ENCODE measurements around the gene C7orf57.

The C7orf57 gene

DNA sequence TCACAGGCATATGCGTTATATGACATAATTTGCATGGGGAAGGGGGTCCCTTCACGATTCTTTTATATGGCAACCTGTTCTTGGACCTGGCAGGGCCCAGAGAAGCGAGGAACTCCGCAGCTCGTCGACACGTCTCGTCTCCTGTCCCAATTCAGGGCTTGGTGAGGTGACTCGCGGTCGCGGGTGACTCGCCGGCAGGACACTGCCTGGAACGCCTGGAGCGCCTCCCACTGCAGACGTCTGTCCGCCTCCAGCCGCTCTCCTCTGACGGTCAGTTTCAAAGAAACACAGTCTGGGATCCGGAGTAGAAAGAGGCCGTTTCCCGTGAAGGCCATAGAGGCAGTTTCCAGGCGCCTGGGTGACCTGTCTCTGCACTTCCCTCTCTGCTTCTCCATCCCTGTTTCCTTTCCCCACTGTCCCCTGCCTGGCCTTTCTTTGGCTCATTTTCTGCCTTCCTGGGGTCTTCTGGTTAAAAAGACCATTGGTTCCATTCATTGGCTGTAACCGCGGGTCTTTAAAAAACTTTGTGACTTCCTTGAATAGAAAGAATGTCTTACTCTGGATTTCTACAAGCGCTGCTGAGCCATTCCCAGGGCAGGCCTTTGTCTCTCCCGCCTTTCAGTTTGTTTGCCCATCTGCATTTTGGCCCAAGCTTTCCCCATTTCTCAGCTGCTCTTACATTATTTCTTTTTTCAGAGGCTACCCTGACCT is 54.9 kb downstream of the C7orf57 start:
- FAIRE-seq, result no peak
- no peak for DNase-seq (ENCODE audit: insufficient read length, low spot score)
- TF ChIP-seq, protein P1, sequence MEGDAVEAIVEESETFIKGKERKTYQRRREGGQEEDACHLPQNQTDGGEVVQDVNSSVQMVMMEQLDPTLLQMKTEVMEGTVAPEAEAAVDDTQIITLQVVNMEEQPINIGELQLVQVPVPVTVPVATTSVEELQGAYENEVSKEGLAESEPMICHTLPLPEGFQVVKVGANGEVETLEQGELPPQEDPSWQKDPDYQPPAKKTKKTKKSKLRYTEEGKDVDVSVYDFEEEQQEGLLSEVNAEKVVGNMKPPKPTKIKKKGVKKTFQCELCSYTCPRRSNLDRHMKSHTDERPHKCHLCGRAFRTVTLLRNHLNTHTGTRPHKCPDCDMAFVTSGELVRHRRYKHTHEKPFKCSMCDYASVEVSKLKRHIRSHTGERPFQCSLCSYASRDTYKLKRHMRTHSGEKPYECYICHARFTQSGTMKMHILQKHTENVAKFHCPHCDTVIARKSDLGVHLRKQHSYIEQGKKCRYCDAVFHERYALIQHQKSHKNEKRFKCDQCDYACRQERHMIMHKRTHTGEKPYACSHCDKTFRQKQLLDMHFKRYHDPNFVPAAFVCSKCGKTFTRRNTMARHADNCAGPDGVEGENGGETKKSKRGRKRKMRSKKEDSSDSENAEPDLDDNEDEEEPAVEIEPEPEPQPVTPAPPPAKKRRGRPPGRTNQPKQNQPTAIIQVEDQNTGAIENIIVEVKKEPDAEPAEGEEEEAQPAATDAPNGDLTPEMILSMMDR (IDR thresholded peaks at IDR 0.05; ENCODE audit: insufficient read depth, missing control alignments), result no peak

DNA sequence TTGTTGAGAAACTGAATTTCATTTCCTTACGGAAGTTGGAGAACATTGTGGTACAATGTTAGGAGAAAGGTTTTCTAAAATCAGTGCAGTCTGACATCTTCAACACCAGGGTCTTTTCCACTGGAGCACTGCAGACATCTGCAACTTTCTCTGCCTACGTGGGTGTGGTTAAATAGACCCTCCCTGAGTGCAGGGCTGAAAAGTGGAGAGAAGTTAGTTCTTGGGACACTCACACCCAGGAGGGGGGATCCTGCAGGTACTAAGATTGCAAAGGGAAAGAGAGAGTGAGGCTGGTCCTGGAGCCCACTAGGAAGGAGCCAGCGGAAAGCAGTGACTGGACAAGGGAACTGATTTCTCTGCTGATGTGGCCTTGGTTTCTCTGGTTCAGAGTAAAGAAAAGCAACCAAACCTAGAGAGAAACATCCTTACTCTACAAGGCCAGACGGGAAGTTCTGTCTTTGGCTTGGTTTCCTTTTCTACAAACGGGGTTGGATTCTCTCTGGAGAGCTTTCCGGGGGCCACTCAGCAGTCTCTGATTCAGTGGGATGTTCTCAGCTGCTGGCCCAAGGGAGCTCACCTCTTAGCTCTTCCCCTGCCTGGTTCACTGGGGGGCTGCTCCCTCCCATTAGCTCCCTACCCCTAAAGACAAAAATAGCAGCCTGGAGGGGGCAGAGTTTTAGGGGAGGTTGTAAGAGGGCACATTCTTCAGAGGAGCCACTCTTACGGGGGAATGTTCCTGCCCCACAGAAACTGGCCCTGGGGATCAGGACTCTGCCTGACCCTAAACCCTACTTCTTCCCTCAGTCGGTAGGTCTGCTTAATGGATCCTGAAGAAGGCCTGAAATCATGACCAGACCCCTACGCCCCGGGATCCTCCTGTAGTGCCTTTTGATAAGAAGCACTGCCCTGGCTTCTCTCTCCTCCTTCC is 56.4 kb downstream of the C7orf57 start:
- FAIRE-seq, result no peak
- DNase-seq (ENCODE audit: insufficient read length, low spot score), result no peak
- TF ChIP-seq, protein P1 (IDR thresholded peaks at IDR 0.05; ENCODE audit: insufficient read depth, missing control alignments), result no peak

DNA sequence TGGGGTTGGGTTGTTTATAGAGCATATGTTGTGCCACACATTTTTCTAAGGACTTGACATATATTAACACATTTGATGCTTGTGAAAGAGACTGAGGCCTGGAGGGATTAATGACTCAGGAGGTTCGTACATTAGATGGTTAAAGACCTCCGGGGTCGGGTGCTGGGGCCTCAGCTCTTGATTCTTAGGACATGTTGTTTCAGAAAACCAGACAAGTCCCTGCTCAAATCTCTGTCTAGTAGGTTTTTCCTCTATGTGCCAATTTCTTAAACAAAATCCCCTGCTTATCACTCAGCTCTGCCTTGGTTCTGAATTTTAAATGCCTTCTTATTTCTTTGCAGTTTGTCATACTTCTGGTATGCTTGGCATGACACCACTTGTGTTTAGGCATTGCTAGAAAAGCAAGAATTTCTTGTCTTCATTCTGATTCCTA is 59.5 kb downstream of the C7orf57 start:
- no peak for FAIRE-seq
- TF ChIP-seq, protein P1 (IDR thresholded peaks at IDR 0.05; ENCODE audit: insufficient read depth, missing control alignments), result no peak

DNA sequence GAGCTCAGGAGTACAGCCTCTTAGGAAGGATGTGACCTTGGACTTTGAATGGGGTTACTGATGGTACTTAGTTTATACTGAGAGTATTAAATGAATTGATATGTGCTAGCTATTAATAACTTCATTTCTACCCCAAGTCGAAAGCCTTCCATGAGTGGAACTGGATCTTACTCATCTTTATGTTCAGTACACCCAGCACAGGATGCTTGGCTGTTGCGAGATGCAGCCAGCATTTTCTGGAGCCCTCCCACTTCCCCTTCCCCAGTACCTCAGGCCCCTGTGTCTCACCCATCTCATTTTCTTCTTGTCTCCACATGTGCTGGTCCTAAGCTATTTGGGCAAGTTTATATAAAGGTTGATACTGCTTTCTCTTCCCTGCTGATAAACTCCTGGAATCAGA is 60.9 kb downstream of the C7orf57 start:
- DNase-seq (ENCODE audit: insufficient read length, low spot score), result no peak
- TF ChIP-seq, protein P1 (IDR thresholded peaks at IDR 0.05; ENCODE audit: insufficient read depth, missing control alignments), result no peak
- no peak for FAIRE-seq

More for the DNA sequence above, 59.5 kb downstream of the C7orf57 start:
- DNase-seq (ENCODE audit: insufficient read length, low spot score), result no peak

DNA sequence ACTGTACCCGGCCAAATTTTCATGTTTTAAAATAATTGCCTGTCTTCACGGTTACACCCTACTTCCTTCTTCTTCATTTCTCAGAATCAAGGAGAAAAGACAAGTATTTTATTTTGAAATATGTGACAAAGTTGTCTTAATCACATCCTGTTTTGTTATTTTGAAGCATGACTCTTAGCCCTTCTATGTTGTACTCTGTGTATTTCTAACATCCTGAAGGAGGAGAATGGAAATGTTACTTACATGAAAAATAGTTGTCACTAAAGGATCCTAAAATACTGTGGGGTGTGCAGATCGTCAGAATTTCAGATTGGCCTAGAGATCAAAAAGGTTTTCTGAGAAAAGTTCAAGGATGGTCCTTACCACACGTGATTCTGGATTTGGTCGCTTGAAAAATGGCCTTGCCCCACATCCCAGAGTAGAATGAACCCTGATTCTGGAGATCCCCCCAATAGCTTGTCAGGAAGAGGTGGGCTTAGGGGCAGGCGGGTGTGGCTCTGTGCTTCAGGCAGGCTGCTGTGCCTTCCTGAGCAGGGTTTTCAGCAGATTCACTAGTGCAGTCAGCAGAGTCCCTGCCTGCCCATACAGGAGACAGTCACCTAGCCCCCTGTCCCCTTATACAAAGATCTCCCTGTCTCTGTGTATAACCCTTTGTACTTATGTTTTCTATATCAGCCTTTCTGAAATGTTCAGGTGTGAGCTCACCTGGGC is 62.3 kb downstream of the C7orf57 start:
- TF ChIP-seq, protein P1 (IDR thresholded peaks at IDR 0.05; ENCODE audit: insufficient read depth, missing control alignments), result no peak
- FAIRE-seq, result no peak
- no peak for DNase-seq (ENCODE audit: insufficient read length, low spot score)

DNA sequence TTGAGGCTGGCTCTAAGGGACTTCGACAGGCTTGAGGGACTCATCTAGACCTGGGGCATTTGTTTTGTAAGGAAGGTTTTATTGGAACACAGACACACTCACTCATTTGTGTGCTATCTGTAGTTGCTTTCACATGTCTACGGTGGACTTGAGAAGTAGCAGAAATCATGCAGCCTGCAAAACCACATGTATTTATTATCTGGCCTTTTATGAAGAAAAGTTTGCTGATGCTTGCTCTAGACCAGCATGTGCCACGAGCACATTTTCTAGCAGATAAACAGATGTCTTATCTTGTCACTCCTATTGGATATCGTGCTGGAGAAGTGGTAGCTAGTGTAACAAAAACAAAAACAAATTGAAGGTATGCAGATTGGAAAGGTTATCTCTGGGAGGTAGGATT is 63.5 kb downstream of the C7orf57 start:
- FAIRE-seq (no peak), DNase-seq (ENCODE audit: insufficient read length, low spot score) (no peak)
- TF ChIP-seq, protein P1 (IDR thresholded peaks at IDR 0.05; ENCODE audit: insufficient read depth, missing control alignments), result no peak
